T-helper 2 cell treated with Interferon-gamma antibody and Interleukin-4, amounts not matched to agents 5 μg/mL and 100 μg/mL, for 36 hours (primary cell): ENCODE data around the gene TECPR1.

Experiments
- DNase-seq: peaks from one replicate; pipeline ENCODE4 v3.0.0; 2021; ENCODE audit warnings: low spot score
- H3K27ac Mint-ChIP-seq: one replicate; pipeline ENCODE4 v1.8.0; 2021; ENCODE audit warnings: mild to moderate bottlenecking, mixed read lengths
- H3K27me3 Mint-ChIP-seq: one replicate; pipeline ENCODE4 v1.8.0; 2021; ENCODE audit warnings: low read depth, mixed read lengths
- H3K36me3 Mint-ChIP-seq: one replicate; pipeline ENCODE4 v1.8.0; 2021; ENCODE audit warnings: low read depth, mixed read lengths
- H3K4me1 Mint-ChIP-seq: one replicate; pipeline ENCODE4 v1.8.0; 2021; ENCODE audit warnings: low read depth, mixed read lengths
- H3K4me3 Mint-ChIP-seq: one replicate; pipeline ENCODE4 v1.8.0; 2022; ENCODE audit warnings: mild to moderate bottlenecking, moderate library complexity, mixed read lengths
- H3K9me3 Mint-ChIP-seq: one replicate; pipeline ENCODE4 v1.8.0; 2021; ENCODE audit warnings: mixed read lengths

TECPR1 gene

GRCh38 chr7:98248156-98248555, 3.9 kb downstream of the TECPR1 start:
- DNase-seq = no peak
- H3K27me3 Mint-ChIP-seq = no peaks in the 10 kb centered on the region
- H3K9me3 Mint-ChIP-seq = no peaks in the 10 kb centered on the region
- peaks cover 21% of the 10 kb centered on the region for H3K36me3 Mint-ChIP-seq
- H3K4me3 Mint-ChIP-seq = peak overlapping the region; percentile 12
- H3K4me1 Mint-ChIP-seq = peaks cover 31% of the 10 kb centered on the region
- peak overlapping the region; percentile 45 for H3K27ac Mint-ChIP-seq

GRCh38 chr7:98244871-98245270, 7.2 kb downstream of the TECPR1 start:
- Mint-ChIP-seq H3K4me1 (peaks cover 12% of the 10 kb centered on the region), H3K27ac (no peak overlapping the region), H3K36me3 (peaks cover 22% of the 10 kb centered on the region), H3K27me3 (no peaks in the 10 kb centered on the region), H3K9me3 (no peaks in the 10 kb centered on the region), H3K4me3 (no peak overlapping the region)
- no peak for DNase-seq

GRCh38 chr7:98242934-98243333, 9.1 kb downstream of the TECPR1 start:
- no peaks in the 10 kb centered on the region for H3K27me3 Mint-ChIP-seq
- no peak overlapping the region for H3K4me3 Mint-ChIP-seq
- H3K4me1 Mint-ChIP-seq = peaks cover under 1% of the 10 kb centered on the region
- DNase-seq = no peak
- no peaks in the 10 kb centered on the region for H3K9me3 Mint-ChIP-seq
- peaks cover 18% of the 10 kb centered on the region for H3K36me3 Mint-ChIP-seq
- peak overlapping the region; percentile 31 for H3K27ac Mint-ChIP-seq

GRCh38 chr7:98242342-98242741, 9.7 kb downstream of the TECPR1 start:
- Mint-ChIP-seq H3K36me3 (peaks cover 15% of the 10 kb centered on the region), H3K27ac (no peak overlapping the region), H3K27me3 (no peaks in the 10 kb centered on the region), H3K9me3 (no peaks in the 10 kb centered on the region), H3K4me1 (no peaks in the 10 kb centered on the region), H3K4me3 (no peak overlapping the region)
- no peak for DNase-seq

- Mint-ChIP-seq H3K36me3 (peaks cover 16% of the 10 kb centered on the region), H3K27me3 (no peaks in the 10 kb centered on the region)
- no peak for DNase-seq
Observed at GRCh38 chr7:98241674-98242241, 10.3 kb downstream of the TECPR1 start.

GRCh38 chr7:98240961-98241673, 10.9 kb downstream of the TECPR1 start:
- no peak overlapping the region for H3K27ac Mint-ChIP-seq

More at GRCh38 chr7:98241674-98242241, 10.3 kb downstream of the TECPR1 start:
- H3K4me1 Mint-ChIP-seq = no peaks in the 10 kb centered on the region
- H3K9me3 Mint-ChIP-seq = no peaks in the 10 kb centered on the region
- no peak overlapping the region for H3K27ac Mint-ChIP-seq
- no peak overlapping the region for H3K4me3 Mint-ChIP-seq

GRCh38 chr7:98238976-98239375, 13.1 kb downstream of the TECPR1 start:
- DNase-seq = no peak
- Mint-ChIP-seq H3K27ac (peak overlapping the region; percentile 31), H3K4me3 (no peak overlapping the region), H3K36me3 (peaks cover 21% of the 10 kb centered on the region), H3K4me1 (no peaks in the 10 kb centered on the region), H3K27me3 (no peaks in the 10 kb centered on the region), H3K9me3 (no peaks in the 10 kb centered on the region)

More at GRCh38 chr7:98240961-98241673, 10.9 kb downstream of the TECPR1 start:
- Mint-ChIP-seq H3K4me3 (no peak overlapping the region), H3K4me1 (no peaks in the 10 kb centered on the region), H3K27me3 (no peaks in the 10 kb centered on the region), H3K9me3 (no peaks in the 10 kb centered on the region), H3K36me3 (peaks cover 17% of the 10 kb centered on the region)
- no peak for DNase-seq

- no peaks in the 10 kb centered on the region for H3K9me3 Mint-ChIP-seq
- H3K36me3 Mint-ChIP-seq = peaks cover 21% of the 10 kb centered on the region
- no peaks in the 10 kb centered on the region for H3K27me3 Mint-ChIP-seq
- H3K27ac Mint-ChIP-seq = no peak overlapping the region
- H3K4me1 Mint-ChIP-seq = no peaks in the 10 kb centered on the region
- DNase-seq = no peak
- no peak overlapping the region for H3K4me3 Mint-ChIP-seq
Observed at GRCh38 chr7:98238076-98238475, 14.0 kb downstream of the TECPR1 start.

- H3K27me3 Mint-ChIP-seq = no peaks in the 10 kb centered on the region
- H3K27ac Mint-ChIP-seq = no peak overlapping the region
- no peaks in the 10 kb centered on the region for H3K4me1 Mint-ChIP-seq
- no peaks in the 10 kb centered on the region for H3K9me3 Mint-ChIP-seq
- peaks cover 21% of the 10 kb centered on the region for H3K36me3 Mint-ChIP-seq
- DNase-seq = no peak
- H3K4me3 Mint-ChIP-seq = no peak overlapping the region
Observed at GRCh38 chr7:98236355-98237185, 15.5 kb downstream of the TECPR1 start.

GRCh38 chr7:98235901-98236300, 16.1 kb downstream of the TECPR1 start:
- Mint-ChIP-seq H3K27ac (no peak overlapping the region), H3K27me3 (no peaks in the 10 kb centered on the region), H3K4me3 (no peak overlapping the region), H3K9me3 (no peaks in the 10 kb centered on the region), H3K4me1 (no peaks in the 10 kb centered on the region), H3K36me3 (peaks cover 17% of the 10 kb centered on the region)
- no peak for DNase-seq

GRCh38 chr7:98234429-98235147, 17.4 kb downstream of the TECPR1 start:
- Mint-ChIP-seq H3K4me1 (no peaks in the 10 kb centered on the region), H3K27me3 (no peaks in the 10 kb centered on the region), H3K27ac (no peak overlapping the region), H3K36me3 (peaks cover 17% of the 10 kb centered on the region), H3K4me3 (no peak overlapping the region), H3K9me3 (no peaks in the 10 kb centered on the region)
- DNase-seq = no peak

GRCh38 chr7:98233219-98234070, 18.6 kb downstream of the TECPR1 start:
- peaks cover 13% of the 10 kb centered on the region for H3K36me3 Mint-ChIP-seq
- no peak overlapping the region for H3K4me3 Mint-ChIP-seq
- DNase-seq = no peak
- no peaks in the 10 kb centered on the region for H3K27me3 Mint-ChIP-seq
- H3K27ac Mint-ChIP-seq = no peak overlapping the region
- H3K4me1 Mint-ChIP-seq = no peaks in the 10 kb centered on the region
- H3K9me3 Mint-ChIP-seq = no peaks in the 10 kb centered on the region

GRCh38 chr7:98232799-98233198, 19.2 kb downstream of the TECPR1 start:
- H3K27ac Mint-ChIP-seq = no peak overlapping the region
- no peaks in the 10 kb centered on the region for H3K4me1 Mint-ChIP-seq
- no peaks in the 10 kb centered on the region for H3K27me3 Mint-ChIP-seq
- H3K36me3 Mint-ChIP-seq = peaks cover 11% of the 10 kb centered on the region
- no peak for DNase-seq
- no peak overlapping the region for H3K4me3 Mint-ChIP-seq
- H3K9me3 Mint-ChIP-seq = no peaks in the 10 kb centered on the region
